Activated CD4-positive, alpha-beta T cell treated with anti-CD3 and anti-CD28 coated beads, Interleukin-2, amount 50 U/mL, for 1 hour (primary cell): ENCODE measurements around the gene CDC42.
A peak's percentile ranks its signal among the peaks of the same experiment; 100 is the strongest.

Source experiments
- DNase-seq: peaks from one replicate; pipeline ENCODE4 v3.0.0-alpha.2; 2020

Gene CDC42

GRCh38 chr1:22076346-22076745 is 23.8 kb downstream of the CDC42 start:
- no peak for DNase-seq

- DNase-seq = no peak
These were observed 25.2 kb downstream of the CDC42 start for GRCh38 chr1:22077728-22078127.

DNA sequence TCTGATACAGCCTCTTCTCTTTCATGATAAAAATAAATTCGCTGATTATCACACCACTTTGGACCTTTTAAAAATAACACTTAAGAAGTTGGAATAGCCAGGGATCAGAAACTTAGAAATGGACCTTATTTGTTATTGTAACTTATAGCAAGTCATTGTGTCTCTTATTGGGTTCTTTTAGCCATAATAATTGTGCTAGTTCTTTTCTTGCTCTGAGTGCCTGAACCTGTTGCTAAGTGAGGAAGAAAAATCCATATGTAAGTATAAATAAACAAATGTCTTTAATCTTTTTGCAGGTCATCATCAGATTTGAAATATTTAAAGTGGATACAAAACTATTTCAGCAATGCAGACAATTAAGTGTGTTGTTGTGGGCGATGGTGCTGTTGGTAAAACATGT is 25.6 kb downstream of the CDC42 start:
- DNase-seq = no peak

DNA sequence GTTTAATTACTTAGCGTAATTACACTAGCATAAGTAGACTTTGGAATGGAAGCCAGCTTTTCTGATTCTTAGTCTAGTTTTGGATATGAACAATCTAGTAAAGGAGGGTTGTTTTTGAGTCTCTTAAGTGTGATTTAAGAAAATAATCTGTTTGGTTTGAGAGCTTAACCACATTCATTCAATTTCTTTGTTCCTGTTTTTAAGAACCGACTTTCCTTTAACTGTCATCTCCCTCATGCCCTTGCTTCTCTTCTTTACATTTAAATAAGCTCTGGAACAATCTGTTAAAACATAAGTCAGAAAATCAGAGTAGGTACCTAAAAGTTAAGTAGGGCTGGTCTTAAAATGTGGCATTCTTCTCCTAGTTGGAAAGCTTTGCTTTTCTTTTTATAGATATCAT is 27.7 kb downstream of the CDC42 start:
- no peak for DNase-seq

DNA sequence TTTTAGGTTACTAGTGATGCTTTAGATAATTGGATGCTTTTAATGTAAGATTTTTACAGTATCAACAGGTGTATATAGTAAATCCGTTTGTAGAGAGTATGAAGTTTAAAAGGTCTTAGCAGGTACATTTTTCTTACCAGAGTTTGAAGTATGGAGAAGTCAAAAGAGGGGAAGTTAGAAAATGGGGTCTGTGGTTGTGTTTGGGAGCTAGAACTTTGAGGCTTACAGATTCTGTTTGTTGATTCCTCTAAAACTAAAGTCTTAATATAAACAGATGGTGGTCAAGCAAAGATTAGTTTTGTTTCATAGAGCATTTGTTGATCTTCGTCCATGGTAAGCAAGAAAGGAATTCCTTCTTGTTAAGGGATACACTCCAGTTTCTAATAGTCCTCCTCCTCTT is 35.8 kb downstream of the CDC42 start:
- no peak for DNase-seq

DNA sequence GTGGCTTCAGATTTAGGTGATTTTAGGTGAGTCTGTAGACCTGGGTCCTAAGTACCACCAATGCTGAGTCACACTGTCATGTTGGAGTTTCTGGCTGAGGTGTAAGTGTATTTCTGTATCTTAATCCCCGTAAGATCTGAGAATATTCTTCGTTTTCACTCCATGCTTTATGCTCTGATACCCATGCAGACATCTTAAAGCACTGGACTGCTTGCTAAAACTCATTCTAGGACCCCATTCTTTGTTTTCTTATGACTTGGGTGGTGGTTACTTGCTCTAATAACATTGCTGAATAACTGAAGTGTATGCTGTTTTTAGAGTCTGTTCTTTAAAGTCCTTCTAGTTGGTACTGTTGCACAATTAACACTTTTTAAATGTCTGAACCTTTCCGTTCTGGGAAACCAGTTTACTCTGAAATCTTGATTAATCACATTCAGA is 36.6 kb downstream of the CDC42 start:
- no peak for DNase-seq

DNA sequence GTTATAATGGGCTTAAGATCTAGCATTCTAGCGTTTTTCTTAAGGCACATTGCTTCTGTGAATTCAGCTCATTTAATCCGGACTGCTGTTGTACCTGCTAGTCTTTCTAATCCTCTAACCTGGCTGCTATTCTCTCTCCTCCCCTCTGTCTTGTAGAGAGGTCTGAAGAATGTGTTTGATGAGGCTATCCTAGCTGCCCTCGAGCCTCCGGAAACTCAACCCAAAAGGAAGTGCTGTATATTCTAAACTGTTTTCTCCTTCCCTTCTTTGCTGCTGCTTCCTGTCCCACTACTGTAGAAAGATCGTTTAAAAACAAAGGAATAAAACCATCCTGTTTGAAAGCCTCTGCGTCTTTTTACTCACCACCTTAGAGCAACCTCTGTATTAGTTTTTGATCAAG is 37.3 kb downstream of the CDC42 start:
- DNase-seq = no peak

GRCh38 chr1:22090867-22091266 is 38.4 kb downstream of the CDC42 start:
- DNase-seq = no peak

- DNase-seq = peak; percentile 35
These were observed 39.7 kb downstream of the CDC42 start for GRCh38 chr1:22092026-22092768.

DNA sequence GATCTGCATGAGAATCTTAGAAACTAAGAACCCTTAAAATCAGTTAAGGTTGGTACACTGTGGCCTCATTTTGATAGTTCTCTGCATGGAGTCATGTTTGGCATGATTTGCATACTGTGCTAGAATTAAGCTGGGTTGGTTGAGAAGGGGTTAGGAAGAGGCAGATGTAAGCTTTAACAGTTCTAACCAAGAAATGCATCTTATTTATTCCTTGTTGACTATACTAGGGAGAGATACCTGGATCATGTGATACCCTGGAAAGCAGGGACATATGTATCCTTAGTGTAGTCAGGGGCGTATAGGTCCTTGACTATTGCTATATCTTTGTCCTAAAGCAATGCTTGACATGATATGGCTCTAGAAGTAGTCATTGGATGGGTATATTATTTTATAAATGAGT is 41.0 kb downstream of the CDC42 start:
- DNase-seq = no peak

- DNase-seq = no peak
These were observed 43.5 kb downstream of the CDC42 start for GRCh38 chr1:22096036-22096435.

GRCh38 chr1:22096463-22096862 is 44.0 kb downstream of the CDC42 start:
- DNase-seq = no peak

- no peak for DNase-seq
These were observed 46.2 kb downstream of the CDC42 start for GRCh38 chr1:22098752-22099151.

DNA sequence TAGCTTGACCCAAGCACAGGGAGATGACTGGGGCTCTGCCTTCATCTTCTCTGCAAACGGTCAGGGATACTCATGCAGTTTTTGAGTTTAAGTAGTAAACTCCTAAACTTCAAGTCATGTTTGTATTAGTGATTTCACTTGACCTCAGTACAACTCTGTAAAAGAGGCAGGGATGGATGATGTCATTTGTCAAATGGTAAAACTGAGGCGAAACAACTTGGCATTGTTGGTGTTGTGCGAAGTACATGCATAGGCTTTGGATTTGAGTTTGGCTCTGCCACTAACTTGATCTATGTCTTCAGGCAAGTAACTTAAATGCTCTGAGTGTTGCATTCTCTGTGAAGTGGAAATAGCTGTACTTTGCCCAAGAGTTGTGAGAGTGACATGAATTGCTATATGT is 47.7 kb downstream of the CDC42 start:
- DNase-seq = no peak

DNA sequence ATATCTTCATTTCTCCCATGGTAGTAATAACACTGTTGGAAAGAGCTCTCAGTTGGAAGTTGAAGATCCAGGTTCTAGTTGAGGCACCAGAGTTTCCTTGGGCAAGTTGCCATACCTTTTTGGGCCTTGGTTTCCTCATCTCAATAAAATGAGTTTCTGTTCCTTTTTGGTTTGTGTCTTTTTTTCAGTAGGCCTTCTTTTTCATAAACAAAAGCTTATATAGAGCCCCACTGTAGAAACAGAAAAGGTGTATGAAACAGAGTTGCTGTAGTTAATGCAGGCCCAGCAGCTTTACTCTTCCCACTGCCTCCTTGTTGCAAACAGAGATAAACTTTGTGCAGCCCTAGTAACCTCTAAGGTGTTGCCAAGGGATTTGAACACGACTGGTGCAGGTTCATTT is 48.7 kb downstream of the CDC42 start:
- no peak for DNase-seq

DNA sequence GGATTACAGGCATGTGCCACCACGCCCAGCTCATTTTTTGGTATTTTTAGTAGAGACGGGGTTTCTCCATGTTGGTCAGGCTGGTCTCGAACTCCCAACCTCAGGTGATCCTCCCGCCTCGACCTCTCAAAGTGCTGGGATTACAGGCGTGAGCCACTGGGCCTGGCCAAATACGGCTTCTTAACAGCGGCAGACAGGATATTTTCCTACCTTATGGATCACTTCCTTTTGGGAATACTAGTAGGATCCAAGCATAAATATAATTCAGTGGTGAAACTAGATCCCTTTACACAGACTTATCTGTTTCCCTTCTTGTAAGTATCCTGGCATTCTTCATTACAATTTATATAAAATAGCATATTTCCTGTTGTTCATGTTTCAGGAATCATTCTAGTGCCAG is 49.5 kb downstream of the CDC42 start:
- DNase-seq = no peak

DNA sequence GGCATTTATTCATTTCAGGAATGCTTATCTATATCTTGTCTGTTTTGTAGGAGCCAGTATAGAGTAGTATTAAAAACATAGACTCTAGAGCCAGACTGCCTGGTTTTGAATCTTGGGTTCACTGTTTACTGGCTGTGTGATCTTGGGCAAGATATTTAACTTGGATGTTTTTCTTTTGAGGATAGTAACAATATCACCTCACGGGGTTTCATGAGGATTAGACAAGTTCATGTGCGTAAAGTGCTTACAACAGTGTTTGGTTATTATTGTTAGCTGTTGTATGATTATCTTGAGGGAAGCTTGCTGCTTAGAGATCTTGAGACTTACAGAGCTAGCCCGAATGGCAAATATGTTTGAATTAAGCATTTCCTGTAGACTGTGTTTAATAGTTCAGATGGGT is 50.2 kb downstream of the CDC42 start:
- DNase-seq = no peak

DNA sequence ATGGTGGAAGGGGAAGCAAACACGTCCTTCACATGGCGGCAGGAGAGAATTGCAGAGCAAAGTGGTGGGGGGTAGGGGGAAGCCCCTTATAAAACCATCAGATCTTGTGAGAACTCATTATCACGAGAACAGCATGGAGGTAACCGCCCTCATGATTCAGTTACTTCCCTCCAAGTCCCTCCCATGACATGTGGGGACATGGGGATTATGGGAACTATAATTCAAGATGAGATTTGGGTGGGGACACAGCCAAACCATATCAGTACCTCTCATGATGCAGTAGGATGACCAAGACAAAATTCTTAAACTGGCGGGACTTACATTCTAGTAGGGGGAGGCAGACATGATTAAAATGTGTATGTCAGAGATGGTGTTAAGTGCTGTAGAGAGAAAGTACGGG is 51.6 kb downstream of the CDC42 start:
- no peak for DNase-seq

- DNase-seq = peak; percentile 32
These were observed 52.4 kb downstream of the CDC42 start for GRCh38 chr1:22104865-22105437.

GRCh38 chr1:22105611-22106207 is 53.2 kb downstream of the CDC42 start:
- peak; percentile 15 for DNase-seq

GRCh38 chr1:22107126-22107525 is 54.6 kb downstream of the CDC42 start:
- DNase-seq = no peak

DNA sequence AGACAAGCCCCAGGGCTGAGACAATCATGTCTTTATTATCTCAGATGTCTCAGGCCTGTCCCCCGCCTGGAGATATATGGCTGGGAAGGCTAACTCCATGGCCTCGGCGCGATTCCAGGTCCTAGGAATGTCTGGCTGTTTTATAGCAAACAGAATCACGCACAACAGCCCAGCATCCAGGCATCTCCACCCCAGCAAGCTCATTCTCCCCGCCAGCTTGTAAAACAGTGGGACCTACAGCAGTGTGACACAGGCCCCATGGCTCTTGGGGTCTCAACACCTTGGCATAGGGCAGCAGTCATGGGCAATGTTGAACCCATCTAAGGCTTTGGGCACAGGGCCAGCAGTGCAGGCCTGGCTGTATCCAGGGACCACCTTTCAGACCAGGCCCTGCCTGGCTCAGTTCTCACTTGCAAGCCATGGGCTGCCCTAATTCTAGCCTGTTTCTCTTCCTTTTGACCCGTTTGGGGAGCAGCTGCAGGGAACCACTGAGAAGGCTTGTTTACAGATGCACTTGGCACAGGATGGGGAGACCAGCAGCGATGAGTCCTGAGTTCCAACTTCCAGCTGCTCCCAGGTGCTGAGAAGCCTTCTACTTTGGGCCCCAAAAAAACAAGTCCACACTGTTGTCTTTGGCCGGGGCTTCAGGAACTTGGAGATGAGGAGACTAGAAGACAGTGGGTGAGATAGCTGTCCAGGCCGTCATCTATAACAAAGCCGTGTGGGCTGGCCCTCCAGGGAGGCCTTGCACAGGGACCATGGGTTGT is 56.0 kb downstream of the CDC42 start:
- DNase-seq = no peak

GRCh38 chr1:22110016-22110415 is 57.5 kb downstream of the CDC42 start:
- no peak for DNase-seq

DNA sequence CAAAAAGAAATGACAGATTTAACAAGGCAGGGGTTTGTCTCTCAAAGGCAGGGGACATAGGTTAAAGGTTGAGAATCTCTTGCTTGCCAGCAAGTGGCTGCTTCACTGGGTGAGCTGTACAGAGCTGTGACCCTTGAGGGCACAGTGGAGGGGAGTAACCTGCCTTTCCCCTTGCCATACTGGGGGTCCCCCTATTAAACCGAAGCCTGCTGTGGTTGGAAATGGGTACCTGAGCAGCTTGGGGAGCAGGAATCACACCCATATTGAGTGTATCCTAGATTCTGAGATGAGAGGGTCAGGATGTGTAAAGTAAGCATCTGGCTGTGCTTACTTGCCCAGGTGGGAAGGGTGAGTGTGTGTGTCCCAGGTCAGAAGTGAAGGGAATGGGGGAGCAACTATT is 58.6 kb downstream of the CDC42 start:
- no peak for DNase-seq
